ENCODE measurements around the gene FYB1.

FYB1 gene

DNA sequence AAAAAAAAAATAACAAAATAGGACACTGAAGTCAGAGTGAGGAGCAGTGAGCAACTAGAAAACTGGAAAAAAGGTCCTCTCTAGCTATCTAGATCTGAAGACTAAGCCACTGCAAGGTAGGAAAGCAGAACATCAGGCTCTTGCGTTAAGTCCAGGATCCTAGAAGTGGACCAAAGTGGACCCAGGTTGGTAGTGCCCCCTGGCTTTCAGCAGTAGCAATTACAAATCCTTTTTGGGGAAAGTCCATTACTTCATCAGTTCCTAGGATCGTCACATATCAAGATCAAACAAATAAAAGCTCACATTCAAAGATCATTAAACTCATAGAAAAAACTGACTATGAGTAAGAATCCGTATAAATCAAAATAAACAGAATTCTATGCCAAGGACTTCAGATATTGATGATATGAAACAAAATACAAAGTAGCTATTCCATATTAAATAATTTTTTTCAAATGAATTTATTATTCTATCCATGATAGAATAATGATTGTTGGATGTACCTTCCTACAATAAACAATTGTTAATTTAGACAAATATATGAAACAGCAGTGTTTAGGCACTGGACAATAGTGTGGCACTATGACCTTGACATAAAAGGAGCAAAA is 138.7 kb downstream of the FYB1 start:
- H3K27me3 Mint-ChIP-seq (ENCODE audit: low read depth), result peaks cover 38% of the 10 kb centered on the region
- H3K36me3 Mint-ChIP-seq (ENCODE audit: low read depth), result no peaks in the 10 kb centered on the region
- no peak overlapping the region for H3K27ac Mint-ChIP-seq
- H3K9me3 Mint-ChIP-seq, result no peaks in the 10 kb centered on the region
- H3K4me3 Mint-ChIP-seq, result no peak overlapping the region
- TF ChIP-seq, protein P1, sequence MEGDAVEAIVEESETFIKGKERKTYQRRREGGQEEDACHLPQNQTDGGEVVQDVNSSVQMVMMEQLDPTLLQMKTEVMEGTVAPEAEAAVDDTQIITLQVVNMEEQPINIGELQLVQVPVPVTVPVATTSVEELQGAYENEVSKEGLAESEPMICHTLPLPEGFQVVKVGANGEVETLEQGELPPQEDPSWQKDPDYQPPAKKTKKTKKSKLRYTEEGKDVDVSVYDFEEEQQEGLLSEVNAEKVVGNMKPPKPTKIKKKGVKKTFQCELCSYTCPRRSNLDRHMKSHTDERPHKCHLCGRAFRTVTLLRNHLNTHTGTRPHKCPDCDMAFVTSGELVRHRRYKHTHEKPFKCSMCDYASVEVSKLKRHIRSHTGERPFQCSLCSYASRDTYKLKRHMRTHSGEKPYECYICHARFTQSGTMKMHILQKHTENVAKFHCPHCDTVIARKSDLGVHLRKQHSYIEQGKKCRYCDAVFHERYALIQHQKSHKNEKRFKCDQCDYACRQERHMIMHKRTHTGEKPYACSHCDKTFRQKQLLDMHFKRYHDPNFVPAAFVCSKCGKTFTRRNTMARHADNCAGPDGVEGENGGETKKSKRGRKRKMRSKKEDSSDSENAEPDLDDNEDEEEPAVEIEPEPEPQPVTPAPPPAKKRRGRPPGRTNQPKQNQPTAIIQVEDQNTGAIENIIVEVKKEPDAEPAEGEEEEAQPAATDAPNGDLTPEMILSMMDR (IDR thresholded peaks at IDR 0.05; ENCODE audit: unreplicated experiment in 3 of 3), result peak; percentile 43 to 65 (median 58)
- H3K4me1 Mint-ChIP-seq, result no peaks in the 10 kb centered on the region

DNA sequence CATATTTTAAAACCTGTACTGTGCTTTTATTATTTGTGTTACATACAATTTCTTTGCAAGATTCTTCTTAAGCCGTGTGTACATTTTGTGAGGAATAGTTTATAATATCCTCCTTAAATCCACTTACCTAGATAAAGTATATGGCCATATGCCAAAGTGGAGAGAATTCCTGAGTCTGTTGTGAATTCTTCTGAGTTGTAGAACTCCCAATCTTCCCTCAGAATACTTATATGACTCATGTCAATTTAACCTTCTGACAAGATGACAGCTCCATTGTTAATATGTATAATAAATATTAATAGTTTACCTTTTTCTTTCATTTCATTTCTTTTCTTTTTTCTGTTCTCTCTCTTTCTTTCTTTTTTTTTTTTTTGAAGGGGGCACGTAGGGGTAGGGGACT is 139.2 kb downstream of the FYB1 start:
- Mint-ChIP-seq H3K4me3 (no peak overlapping the region), H3K4me1 (peaks cover 4% of the 10 kb centered on the region), H3K9me3 (no peaks in the 10 kb centered on the region), H3K27ac (no peak overlapping the region), H3K27me3 (ENCODE audit: low read depth) (peaks cover 38% of the 10 kb centered on the region), H3K36me3 (ENCODE audit: low read depth) (no peaks in the 10 kb centered on the region)
- TF ChIP-seq, protein P1 (IDR thresholded peaks at IDR 0.05; ENCODE audit: unreplicated experiment in 3 of 3), result no peak

DNA sequence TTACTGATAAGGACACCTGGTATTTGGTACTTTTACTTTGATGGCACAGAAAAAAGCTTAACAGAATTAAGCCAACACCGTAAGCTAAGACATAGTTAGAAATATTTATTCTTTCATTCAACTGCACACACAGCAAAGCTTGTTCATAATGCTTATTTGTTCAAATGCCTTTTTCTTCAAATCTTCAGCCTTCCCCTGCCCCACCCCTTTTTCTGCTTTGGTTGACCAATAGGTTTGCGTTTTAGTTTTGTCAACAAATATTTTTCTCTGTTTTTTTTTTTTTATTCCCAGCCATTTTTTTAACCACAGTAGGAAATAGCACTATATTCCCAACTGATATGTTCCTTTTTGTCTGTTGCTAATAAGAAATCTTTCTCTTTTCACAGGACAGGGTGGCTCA is 140.2 kb downstream of the FYB1 start:
- Mint-ChIP-seq H3K36me3 (ENCODE audit: low read depth) (no peaks in the 10 kb centered on the region), H3K9me3 (no peaks in the 10 kb centered on the region), H3K4me1 (peaks cover 10% of the 10 kb centered on the region), H3K27me3 (ENCODE audit: low read depth) (peaks cover 38% of the 10 kb centered on the region), H3K27ac (no peak overlapping the region), H3K4me3 (no peak overlapping the region)
- TF ChIP-seq, protein P1 (IDR thresholded peaks at IDR 0.05; ENCODE audit: unreplicated experiment in 3 of 3), result no peak

DNA sequence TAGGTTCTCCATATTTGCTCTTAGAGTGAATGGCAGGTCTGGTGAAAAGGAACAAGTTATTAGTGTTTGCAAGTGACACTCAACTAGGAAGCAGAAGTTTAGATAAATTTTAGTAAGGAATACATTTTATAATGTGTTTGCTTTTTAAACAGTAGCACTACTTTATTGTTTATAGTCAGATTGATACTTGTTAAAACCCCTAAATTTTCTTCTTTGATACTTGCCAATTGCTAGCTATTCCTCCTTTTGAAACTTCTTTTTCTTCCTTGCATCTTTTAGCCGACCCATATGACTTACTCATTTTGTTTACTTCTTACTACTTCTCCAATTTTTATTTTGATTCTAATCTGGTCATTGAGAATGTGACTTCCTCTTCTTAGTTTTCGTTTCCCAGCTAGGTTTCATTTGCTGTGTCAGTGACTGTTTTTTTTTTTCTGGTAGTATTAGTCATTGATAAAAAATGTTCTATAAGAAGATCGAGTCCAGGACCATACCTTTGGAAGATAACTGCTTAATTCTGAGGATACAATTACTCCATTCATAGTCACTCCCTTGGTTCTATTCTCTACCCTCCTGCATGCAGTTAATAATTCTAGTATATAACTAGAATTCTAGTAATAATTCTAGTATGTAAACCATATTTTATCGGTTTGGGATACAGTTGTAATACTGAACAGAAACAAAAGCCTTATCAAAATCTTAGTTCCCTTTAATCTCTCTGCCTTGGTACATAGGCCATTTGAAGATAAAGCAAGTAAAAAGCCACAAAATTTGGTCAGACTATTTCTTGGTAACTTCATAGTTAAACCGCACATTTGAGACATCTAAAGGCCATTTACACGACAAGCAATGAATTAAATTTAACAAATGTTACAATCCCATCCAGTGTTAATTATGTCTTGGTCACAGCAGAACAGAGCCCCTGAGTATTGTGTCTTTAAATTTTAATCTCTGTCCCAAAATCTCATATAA is 142.3 kb downstream of the FYB1 start:
- H3K4me1 Mint-ChIP-seq, result peaks cover 20% of the 10 kb centered on the region
- H3K4me3 Mint-ChIP-seq, result peak overlapping the region; percentile 64 to 100 (median 69)
- H3K27me3 Mint-ChIP-seq (ENCODE audit: low read depth), result peaks cover 33% of the 10 kb centered on the region
- H3K27ac Mint-ChIP-seq, result peak overlapping the region in 1 of 3 experiments; percentile 96
- TF ChIP-seq, protein P1 (IDR thresholded peaks at IDR 0.05; ENCODE audit: unreplicated experiment in 3 of 3), result no peak
- no peaks in the 10 kb centered on the region for H3K9me3 Mint-ChIP-seq
- peaks cover 4% of the 10 kb centered on the region for H3K36me3 Mint-ChIP-seq (ENCODE audit: low read depth)

DNA sequence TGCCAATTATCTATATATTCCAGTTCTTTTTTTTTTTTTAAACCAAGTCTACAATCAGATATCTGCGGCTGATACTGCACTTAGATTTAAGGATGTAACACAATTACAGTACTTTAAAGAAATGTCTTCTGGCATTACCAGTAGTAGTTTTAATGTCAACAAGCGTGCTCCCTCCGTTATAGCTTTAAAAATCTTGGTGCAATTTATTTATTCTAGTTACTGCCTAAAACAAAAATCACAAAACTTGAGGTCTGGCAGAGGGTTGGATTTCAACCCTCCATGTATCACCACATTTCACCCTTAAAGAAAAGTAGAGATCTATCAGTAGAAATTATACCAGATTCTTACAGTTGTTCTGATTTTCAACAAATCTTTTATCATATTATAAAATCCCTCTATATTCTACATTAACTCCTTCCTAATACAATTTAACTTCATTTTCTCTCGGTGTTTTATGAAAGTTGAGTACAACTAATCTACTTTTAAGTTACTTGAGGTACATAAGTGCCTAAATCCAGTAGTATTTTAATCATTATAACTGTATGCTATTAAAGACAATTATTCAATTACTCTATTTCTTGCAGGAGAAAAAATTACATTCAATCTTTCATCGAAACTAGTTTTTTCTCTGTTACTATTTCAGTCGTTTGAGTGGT is 143.1 kb downstream of the FYB1 start:
- Mint-ChIP-seq H3K27ac (peak overlapping the region; percentile 96 to 99 (median 96)), H3K27me3 (ENCODE audit: low read depth) (peaks cover 33% of the 10 kb centered on the region), H3K36me3 (ENCODE audit: low read depth) (peaks cover 4% of the 10 kb centered on the region), H3K9me3 (no peaks in the 10 kb centered on the region), H3K4me3 (peak overlapping the region; percentile 64 to 100 (median 69)), H3K4me1 (peaks cover 29% of the 10 kb centered on the region)
- TF ChIP-seq, protein P1 (IDR thresholded peaks at IDR 0.05; ENCODE audit: unreplicated experiment in 3 of 3), result no peak

Data from nephron (organoid).